ENCODE measurements around the gene CCDC71L.

Gene CCDC71L

GRCh38 chr7:106626376-106627164, 34.4 kb downstream of the CCDC71L start:
- DNase-seq, result no peak

- DNase-seq, result no peak
Measured at GRCh38 chr7:106625678-106626301, 35.2 kb downstream of the CCDC71L start.

- DNase-seq, result no peak
Measured at GRCh38 chr7:106623853-106624252, 37.1 kb downstream of the CCDC71L start.

DNA sequence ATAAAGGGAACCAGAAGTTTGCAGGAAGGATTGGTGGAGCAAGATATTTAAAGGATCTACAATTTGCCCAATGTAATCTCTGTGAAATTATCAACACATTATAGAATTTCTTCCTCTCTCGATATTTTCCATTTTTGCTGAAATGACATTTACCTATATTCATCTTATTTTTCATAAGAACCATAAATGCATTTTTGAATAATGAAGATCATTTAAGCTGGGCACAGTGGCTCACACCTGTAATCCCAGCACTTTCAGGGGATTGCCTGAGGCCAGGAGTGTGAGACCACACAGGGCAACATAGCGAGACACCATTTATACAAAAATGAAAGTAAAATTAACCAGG, 37.7 kb downstream of the CCDC71L start:
- DNase-seq, result no peak

DNA sequence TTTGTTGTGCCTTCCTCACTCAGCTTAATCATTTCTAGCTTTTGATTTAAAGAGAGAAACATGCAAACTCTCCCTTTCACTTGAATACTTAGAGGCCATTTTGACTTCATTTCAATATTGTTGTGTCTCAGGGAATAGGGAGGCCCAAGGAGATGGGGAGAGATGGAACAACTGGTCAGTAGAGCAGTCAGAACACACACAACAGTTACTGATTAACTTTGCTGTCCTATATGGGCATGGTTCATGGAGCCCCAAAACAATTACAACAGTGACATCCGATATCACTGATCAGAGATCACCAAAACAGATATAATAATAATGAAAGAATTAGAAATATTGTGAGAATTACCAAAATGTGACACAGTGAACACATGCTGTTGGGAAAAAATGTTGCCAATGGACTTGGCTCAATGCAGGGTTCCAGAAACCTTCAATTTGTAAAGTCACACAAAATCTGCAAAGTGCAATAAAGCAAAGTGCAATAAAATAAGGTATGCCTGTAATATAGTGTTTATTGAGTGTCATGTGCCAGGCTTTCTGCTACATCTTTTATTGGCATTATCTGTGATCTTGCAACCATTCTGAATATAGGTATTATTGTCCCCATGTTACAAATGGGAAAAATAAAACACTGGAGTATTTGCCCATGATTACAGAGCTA, 38.2 kb downstream of the CCDC71L start:
- no peak for DNase-seq

DNA sequence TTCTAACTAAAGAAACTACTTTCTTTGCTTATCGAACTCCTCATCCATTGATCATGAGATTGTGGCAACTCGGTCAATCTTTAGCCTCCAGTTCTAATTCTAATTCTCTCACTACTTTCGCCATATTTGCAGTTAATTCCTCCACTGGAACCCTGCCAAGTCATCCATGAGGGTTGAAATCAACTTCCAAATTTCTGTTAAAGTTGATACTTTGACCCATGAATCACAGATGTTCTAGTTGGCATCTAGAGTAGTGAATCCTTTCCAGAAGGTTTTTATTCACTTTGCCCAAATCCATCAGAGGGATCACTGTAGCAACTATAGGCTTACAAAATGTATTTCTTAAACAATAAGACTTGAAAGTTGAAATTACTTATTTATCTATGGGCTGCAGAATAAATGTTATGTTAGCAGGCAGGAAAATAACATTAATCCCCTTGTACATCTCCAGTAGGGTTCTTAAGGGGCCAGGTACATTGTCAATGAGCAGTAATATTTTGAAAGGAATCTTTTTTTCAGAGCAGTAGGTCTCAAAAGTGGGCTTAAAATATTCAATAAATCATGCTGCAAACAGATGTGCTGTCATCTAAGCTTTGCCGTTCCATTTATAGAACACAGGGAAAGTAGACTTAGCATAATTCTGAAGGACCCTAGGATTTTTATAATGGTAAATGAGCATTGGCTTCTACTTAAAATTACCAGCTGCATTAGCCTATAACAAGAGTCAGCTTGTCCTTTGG, 39.4 kb downstream of the CCDC71L start:
- DNase-seq, result no peak

DNA sequence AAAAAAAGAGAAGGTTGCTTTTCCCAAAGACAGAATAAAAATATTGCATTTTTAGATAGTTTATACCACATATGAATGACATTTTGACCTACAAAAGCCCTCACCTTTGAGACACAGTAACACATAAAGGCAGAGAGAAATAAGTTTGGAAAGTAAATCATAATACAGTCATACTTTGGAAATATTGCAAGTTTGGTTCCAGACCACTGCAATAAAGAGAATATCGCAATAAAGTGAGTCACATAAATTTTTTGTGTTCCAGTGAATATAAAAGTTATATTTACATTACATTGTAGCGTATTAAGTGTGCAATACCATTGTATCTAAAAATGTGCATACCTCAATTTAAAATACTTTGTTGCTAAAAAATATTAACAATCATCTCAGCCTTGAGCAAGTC, 40.3 kb downstream of the CCDC71L start:
- no peak for DNase-seq

GRCh38 chr7:106620034-106620433, 40.9 kb downstream of the CCDC71L start:
- no peak for DNase-seq

GRCh38 chr7:106619213-106619612, 41.7 kb downstream of the CCDC71L start:
- DNase-seq, result no peak

DNA sequence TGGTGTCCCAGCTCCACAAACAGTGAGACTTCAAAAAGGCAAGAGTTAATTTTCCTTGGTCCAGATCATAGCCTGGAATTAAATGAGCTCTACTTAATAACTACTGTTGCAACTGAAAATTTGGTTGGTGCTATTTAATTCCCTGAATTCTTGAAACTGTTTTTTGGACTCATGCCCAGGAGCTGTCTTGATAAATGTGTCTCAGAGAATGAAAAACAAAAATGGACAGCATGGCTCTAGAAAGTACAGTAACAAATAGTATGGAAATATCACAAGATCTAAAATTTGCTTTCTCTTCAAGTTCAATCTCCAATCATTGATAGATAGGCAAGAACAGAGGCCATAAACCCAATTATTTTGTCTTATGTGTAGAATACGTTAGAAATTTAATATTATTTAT, 42.5 kb downstream of the CCDC71L start:
- no peak for DNase-seq

- no peak for DNase-seq
Measured at GRCh38 chr7:106617860-106618259, 43.1 kb downstream of the CCDC71L start.

DNA sequence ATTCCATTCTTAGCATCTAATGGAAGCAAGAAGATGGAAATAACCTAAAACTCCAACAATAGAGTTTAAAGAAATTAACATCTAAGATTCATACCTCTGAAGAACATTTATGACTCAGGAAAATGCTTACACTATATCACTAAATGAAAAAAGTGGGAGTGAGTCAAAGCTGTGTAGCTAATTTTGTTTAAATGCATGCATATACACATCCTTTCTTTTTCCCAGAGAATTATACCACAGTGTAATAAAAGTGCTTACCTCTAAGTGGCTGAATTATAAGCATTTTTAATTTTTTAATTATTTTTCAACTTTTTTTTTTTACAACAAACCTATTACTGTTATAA, 44.3 kb downstream of the CCDC71L start:
- DNase-seq, result no peak

DNA sequence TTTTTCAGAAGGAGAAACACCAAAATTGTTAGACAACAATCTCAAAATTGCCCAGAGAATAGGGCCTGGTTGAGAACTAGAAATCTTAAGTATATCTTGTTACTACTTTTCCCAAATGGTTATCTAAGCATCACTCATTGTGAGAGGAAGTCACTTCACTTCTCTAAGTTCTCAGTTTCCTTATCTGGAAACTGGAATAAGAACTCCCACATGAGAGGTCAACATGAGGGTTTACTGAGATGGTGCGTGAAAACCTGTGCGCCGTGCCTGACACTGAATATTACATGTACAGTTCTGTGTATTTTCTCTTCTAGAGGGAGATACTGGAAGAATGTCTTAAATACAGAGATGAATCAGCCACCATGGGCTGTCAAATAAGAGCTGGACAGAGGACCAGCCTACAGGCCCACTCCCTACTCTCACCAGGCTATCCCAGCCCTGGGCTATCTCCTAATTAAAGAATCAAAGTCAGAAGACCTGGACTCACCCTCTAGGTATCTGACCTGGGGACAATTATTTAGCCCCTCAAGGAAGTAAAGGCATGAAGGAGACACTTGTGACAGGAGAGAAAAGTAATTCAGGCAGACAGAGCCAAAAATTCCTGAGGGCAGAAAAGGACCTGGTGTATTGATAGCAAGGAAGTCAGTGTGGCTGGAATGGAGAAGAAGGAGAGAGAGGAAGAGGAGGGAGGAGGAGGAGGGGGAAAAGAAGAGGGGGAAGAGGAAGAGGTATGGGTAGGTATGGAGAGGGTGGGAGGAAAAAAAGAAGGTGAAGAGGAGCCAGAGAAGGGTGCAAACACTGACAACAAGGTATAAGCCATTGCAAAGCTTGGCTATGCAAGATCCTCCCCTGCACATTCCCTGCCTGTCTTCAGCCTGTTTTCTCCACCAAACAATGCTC, 44.9 kb downstream of the CCDC71L start:
- DNase-seq, result no peak

DNA sequence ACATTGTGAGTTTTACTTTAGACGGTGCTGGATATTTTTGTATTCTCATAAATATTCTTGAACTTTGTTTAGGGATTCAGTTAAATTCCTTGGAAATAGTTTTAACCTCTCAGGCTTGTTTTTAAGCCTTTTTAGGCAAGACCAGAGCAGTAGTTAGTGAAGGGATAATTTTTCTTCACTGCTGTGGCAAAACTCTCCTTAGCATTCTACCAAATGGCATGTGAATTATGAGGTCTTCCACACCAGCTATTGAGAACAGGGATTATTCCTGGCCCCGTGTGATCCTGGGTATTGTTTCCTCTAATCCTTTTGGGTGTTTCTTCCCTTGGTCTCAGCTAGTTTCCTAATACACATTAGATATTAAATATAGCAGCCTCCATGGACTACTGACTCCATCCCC, 46.2 kb downstream of the CCDC71L start:
- no peak for DNase-seq

DNA sequence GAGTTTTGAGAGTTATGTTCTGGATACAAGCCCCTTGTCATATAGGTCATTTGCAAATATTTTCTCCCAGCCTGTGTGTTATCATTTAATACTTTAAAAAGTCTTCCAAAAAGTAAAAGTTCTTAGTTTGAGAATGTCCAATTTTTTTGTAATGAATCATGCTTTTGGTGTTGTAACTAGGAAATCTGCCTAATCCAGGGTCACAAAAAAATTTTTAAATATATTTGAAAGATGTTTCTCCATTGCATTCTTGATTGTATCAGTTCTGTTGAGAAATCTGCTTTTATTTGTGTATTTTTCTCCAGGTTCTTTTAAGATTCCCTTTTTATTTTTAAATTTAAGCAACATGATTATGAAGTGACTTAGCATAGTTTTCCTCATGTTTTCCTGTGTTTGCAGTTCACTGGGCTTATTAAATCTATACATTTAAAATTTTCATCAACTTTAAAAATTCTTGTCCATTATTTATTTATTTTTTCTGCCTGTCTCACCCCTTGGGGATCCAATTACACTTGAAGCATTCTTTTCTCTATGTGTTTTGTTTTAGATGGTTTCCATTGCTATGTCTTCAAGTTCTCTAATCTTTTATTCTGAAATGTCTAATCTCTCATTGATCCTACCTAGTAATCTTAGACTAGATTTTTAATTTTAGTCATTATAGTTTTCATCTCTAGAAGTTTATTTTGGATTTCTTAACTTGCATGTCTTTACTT, 47.0 kb downstream of the CCDC71L start:
- DNase-seq, result no peak

GRCh38 chr7:106613279-106613678, 47.7 kb downstream of the CCDC71L start:
- DNase-seq, result no peak

- no peak for DNase-seq
Measured at GRCh38 chr7:106612432-106612831, 48.5 kb downstream of the CCDC71L start.

- DNase-seq, result no peak
Measured at GRCh38 chr7:106611911-106612310, 49.0 kb downstream of the CCDC71L start.

GRCh38 chr7:106610996-106611886, 49.7 kb downstream of the CCDC71L start:
- no peak for DNase-seq

Data from nucleus accumbens (tissue), 56 donors.